ENCODE results near the gene PTTG1IP2.
"Not testable (repeated sequence)": the region's sequence is repeated elsewhere in the genome, so short reads cannot be mapped to it uniquely, and the experiment has no call there.

Gene PTTG1IP2

GRCh38 chr7:90455163-90456030 lies 14.0 kb upstream of the PTTG1IP2 start:
- Mint-ChIP-seq H3K4me3 (peak overlapping the region; percentile 53 to 70 (median 68)), H3K27ac (peak overlapping the region; percentile 37 to 73 (median 69)), H3K9me3 (no peaks in the 10 kb centered on the region), H3K36me3 (ENCODE audit: low read depth) (no peaks in the 10 kb centered on the region), H3K4me1 (peaks cover 48% of the 10 kb centered on the region), H3K27me3 (ENCODE audit: low read depth) (no peaks in the 10 kb centered on the region)
- peak; percentile 62 to 83 (median 62) for TF ChIP-seq CTCF (IDR thresholded peaks at IDR 0.05; ENCODE audit: unreplicated experiment in 3 of 3)

GRCh38 chr7:90458104-90458503 lies 11.3 kb upstream of the PTTG1IP2 start:
- no peak for TF ChIP-seq CTCF (IDR thresholded peaks at IDR 0.05; ENCODE audit: unreplicated experiment in 3 of 3)
- Mint-ChIP-seq H3K4me3 (no peak overlapping the region), H3K36me3 (ENCODE audit: low read depth) (no peaks in the 10 kb centered on the region), H3K27ac (no peak overlapping the region), H3K9me3 (peaks cover 1% of the 10 kb centered on the region), H3K27me3 (ENCODE audit: low read depth) (no peaks in the 10 kb centered on the region), H3K4me1 (peaks cover 31% of the 10 kb centered on the region)

- TF ChIP-seq CTCF (IDR thresholded peaks at IDR 0.05; ENCODE audit: unreplicated experiment in 3 of 3) = peak in 1 of 3 experiments; percentile 9
- H3K4me3 Mint-ChIP-seq = no peak overlapping the region
- H3K36me3 Mint-ChIP-seq (ENCODE audit: low read depth) = peaks cover under 1% of the 10 kb centered on the region
- H3K27ac Mint-ChIP-seq = no peak overlapping the region
- H3K4me1 Mint-ChIP-seq = peaks cover 16% of the 10 kb centered on the region
- no peaks in the 10 kb centered on the region for H3K27me3 Mint-ChIP-seq (ENCODE audit: low read depth)
- H3K9me3 Mint-ChIP-seq = peaks cover 13% of the 10 kb centered on the region
Measured at GRCh38 chr7:90459888-90460287, 9.6 kb upstream of the PTTG1IP2 start.

GRCh38 chr7:90461219-90461618 lies 8.2 kb upstream of the PTTG1IP2 start:
- no peaks in the 10 kb centered on the region for H3K27me3 Mint-ChIP-seq (ENCODE audit: low read depth)
- peaks cover 6% of the 10 kb centered on the region for H3K4me1 Mint-ChIP-seq
- peaks cover 8% of the 10 kb centered on the region for H3K36me3 Mint-ChIP-seq (ENCODE audit: low read depth)
- H3K4me3 Mint-ChIP-seq = no peak overlapping the region
- no peak for TF ChIP-seq CTCF (IDR thresholded peaks at IDR 0.05; ENCODE audit: unreplicated experiment in 3 of 3)
- peaks cover 25% of the 10 kb centered on the region for H3K9me3 Mint-ChIP-seq
- H3K27ac Mint-ChIP-seq = no peak overlapping the region

- not testable (repeated sequence) for H3K27ac Mint-ChIP-seq; H3K4me1 Mint-ChIP-seq; H3K27me3 Mint-ChIP-seq (ENCODE audit: low read depth); H3K4me3 Mint-ChIP-seq; H3K36me3 Mint-ChIP-seq (ENCODE audit: low read depth)
- peaks cover 26% of the 10 kb centered on the region for H3K9me3 Mint-ChIP-seq
Measured at GRCh38 chr7:90463151-90463628, 6.2 kb upstream of the PTTG1IP2 start.

- Mint-ChIP-seq H3K27ac (no peak overlapping the region), H3K27me3 (ENCODE audit: low read depth) (no peaks in the 10 kb centered on the region), H3K36me3 (ENCODE audit: low read depth) (peaks cover 8% of the 10 kb centered on the region), H3K4me3 (no peak overlapping the region), H3K4me1 (peaks cover 5% of the 10 kb centered on the region), H3K9me3 (peaks cover 26% of the 10 kb centered on the region)
- no peak for TF ChIP-seq CTCF (IDR thresholded peaks at IDR 0.05; ENCODE audit: unreplicated experiment in 3 of 3)
Measured at GRCh38 chr7:90465816-90466215, 3.6 kb upstream of the PTTG1IP2 start.
